ENCODE measurements around the gene NKX2-4.

The NKX2-4 gene

GRCh38 chr20:21393816-21394519, 3.4 kb downstream of the NKX2-4 start:
- no CpG with 5 or more reads among the region's 4 CpGs for WGBS (ENCODE audit: insufficient coverage)
- H3K4me1 ChIP-seq (ENCODE audit: control extremely low read depth in 1 of 4, control insufficient read depth in 4 of 4, insufficient read depth in 4 of 4, low read length in 3 of 4): peaks cover 0 to 21% (median 17%) of the 10 kb centered on the region in 4 experiments
- no peak overlapping the region for H3K27ac ChIP-seq (ENCODE audit: insufficient read depth in 1 of 2, low read depth in 1 of 2, low read length in 2 of 2, poor library complexity in 1 of 2, severe bottlenecking in 2 of 2)
- peaks cover 0 to 10% (median 3%) of the 10 kb centered on the region in 4 experiments for H3K36me3 ChIP-seq (ENCODE audit: control insufficient read depth in 4 of 4, insufficient read depth in 4 of 4, low read length in 3 of 4)
- H3K4me3 ChIP-seq (ENCODE audit: control insufficient read depth in 1 of 7, extremely low read depth in 1 of 7, insufficient read depth in 4 of 7, low read depth in 2 of 7, low read length in 6 of 7): no peak overlapping the region
- peaks cover 21 to 87% (median 52%) of the 10 kb centered on the region in 5 experiments for H3K27me3 ChIP-seq (replicated peaks in 2 of 5; ENCODE audit: control insufficient read depth in 4 of 5, insufficient read depth in 5 of 5, low read length in 4 of 5)
- CTCF ChIA-PET: interaction anchor here (0.8 to 1.8 kb wide), 4 partner anchors 69 to 158 kb away, joined by 3 to 4 read pairs (median 3); no protein-coding TSS in a partner anchor
- POLR2A ChIA-PET: no interaction called here
- no peaks in the 10 kb centered on the region for H3K9me3 ChIP-seq (ENCODE audit: control extremely low read depth in 1 of 5, control insufficient read depth in 4 of 5, insufficient read depth in 2 of 5, low read depth in 1 of 5, low read length in 4 of 5)
- peak in 2 of 3 donors; percentile 17 to 29 for DNase-seq

- ChIA-PET CTCF (interaction anchor here (1.0 to 1.8 kb wide), 2 partner anchors 115 to 117 kb away, joined by 3 to 4 read pairs; no protein-coding TSS in a partner anchor), POLR2A (no interaction called here)
- peak in 1 of 3 donors; percentile 22 for DNase-seq
- Histone ChIP-seq H3K27ac (ENCODE audit: insufficient read depth in 1 of 2, low read depth in 1 of 2, low read length in 2 of 2, poor library complexity in 1 of 2, severe bottlenecking in 2 of 2) (no peak overlapping the region), H3K36me3 (ENCODE audit: control insufficient read depth in 4 of 4, insufficient read depth in 4 of 4, low read length in 3 of 4) (peaks cover 0 to 16% (median 7%) of the 10 kb centered on the region in 4 experiments), H3K4me1 (ENCODE audit: control extremely low read depth in 1 of 4, control insufficient read depth in 4 of 4, insufficient read depth in 4 of 4, low read length in 3 of 4) (peaks cover 0 to 21% (median 17%) of the 10 kb centered on the region in 4 experiments), H3K9me3 (ENCODE audit: control extremely low read depth in 1 of 5, control insufficient read depth in 4 of 5, insufficient read depth in 2 of 5, low read depth in 1 of 5, low read length in 4 of 5) (no peaks in the 10 kb centered on the region), H3K4me3 (ENCODE audit: control insufficient read depth in 1 of 7, extremely low read depth in 1 of 7, insufficient read depth in 4 of 7, low read depth in 2 of 7, low read length in 6 of 7) (no peak overlapping the region), H3K27me3 (replicated peaks in 2 of 5; ENCODE audit: control insufficient read depth in 4 of 5, insufficient read depth in 5 of 5, low read length in 4 of 5) (peaks cover 19 to 80% (median 48%) of the 10 kb centered on the region in 5 experiments)
- WGBS (ENCODE audit: insufficient coverage): 37% methylated on average over 3 of the region's 4 CpGs
Observed at GRCh38 chr20:21393166-21393565, 4.2 kb downstream of the NKX2-4 start.

- H3K27me3 ChIP-seq (replicated peaks in 2 of 5; ENCODE audit: control insufficient read depth in 4 of 5, insufficient read depth in 5 of 5, low read length in 4 of 5): peaks cover 16 to 68% (median 41%) of the 10 kb centered on the region in 5 experiments
- CTCF ChIA-PET: no interaction called here
Observed at GRCh38 chr20:21391972-21392352, 5.4 kb downstream of the NKX2-4 start.

GRCh38 chr20:21391185-21391971, 5.9 kb downstream of the NKX2-4 start:
- Histone ChIP-seq H3K36me3 (ENCODE audit: control insufficient read depth in 4 of 4, insufficient read depth in 4 of 4, low read length in 3 of 4) (peaks cover 8 to 33% (median 19%) of the 10 kb centered on the region in 4 experiments), H3K4me1 (ENCODE audit: control extremely low read depth in 1 of 4, control insufficient read depth in 4 of 4, insufficient read depth in 4 of 4, low read length in 3 of 4) (peaks cover 0 to 14% (median 12%) of the 10 kb centered on the region in 4 experiments), H3K27me3 (replicated peaks in 2 of 5; ENCODE audit: control insufficient read depth in 4 of 5, insufficient read depth in 5 of 5, low read length in 4 of 5) (peaks cover 16 to 63% (median 41%) of the 10 kb centered on the region in 5 experiments), H3K9me3 (ENCODE audit: control extremely low read depth in 1 of 5, control insufficient read depth in 4 of 5, insufficient read depth in 2 of 5, low read depth in 1 of 5, low read length in 4 of 5) (no peaks in the 10 kb centered on the region), H3K27ac (ENCODE audit: insufficient read depth in 1 of 2, low read depth in 1 of 2, low read length in 2 of 2, poor library complexity in 1 of 2, severe bottlenecking in 2 of 2) (no peak overlapping the region), H3K4me3 (ENCODE audit: control insufficient read depth in 1 of 7, extremely low read depth in 1 of 7, insufficient read depth in 4 of 7, low read depth in 2 of 7, low read length in 6 of 7) (no peak overlapping the region)
- WGBS (ENCODE audit: insufficient coverage): 24% methylated on average over 59 of the region's 61 CpGs
- CTCF ChIA-PET: interaction anchor here (1.4 kb wide), 1 partner anchor 156 kb away, joined by 5 read pairs; no protein-coding TSS in a partner anchor
- peak in 2 of 3 donors; percentile 57 to 62 for DNase-seq
- POLR2A ChIA-PET: no interaction called here

More at GRCh38 chr20:21391972-21392352, 5.4 kb downstream of the NKX2-4 start:
- H3K27ac ChIP-seq (ENCODE audit: insufficient read depth in 1 of 2, low read depth in 1 of 2, low read length in 2 of 2, poor library complexity in 1 of 2, severe bottlenecking in 2 of 2): no peak overlapping the region
- POLR2A ChIA-PET: interaction anchor here (0.6 kb wide), 1 partner anchor 176 kb away, joined by 3 read pairs; no protein-coding TSS in a partner anchor
- H3K9me3 ChIP-seq (ENCODE audit: control extremely low read depth in 1 of 5, control insufficient read depth in 4 of 5, insufficient read depth in 2 of 5, low read depth in 1 of 5, low read length in 4 of 5): no peaks in the 10 kb centered on the region
- WGBS (ENCODE audit: insufficient coverage): 14% methylated on average over 4 of the region's 10 CpGs
- H3K4me3 ChIP-seq (ENCODE audit: control insufficient read depth in 1 of 7, extremely low read depth in 1 of 7, insufficient read depth in 4 of 7, low read depth in 2 of 7, low read length in 6 of 7): no peak overlapping the region
- peaks cover 0 to 19% (median 15%) of the 10 kb centered on the region in 4 experiments for H3K4me1 ChIP-seq (ENCODE audit: control extremely low read depth in 1 of 4, control insufficient read depth in 4 of 4, insufficient read depth in 4 of 4, low read length in 3 of 4)
- peaks cover 5 to 27% (median 14%) of the 10 kb centered on the region in 4 experiments for H3K36me3 ChIP-seq (ENCODE audit: control insufficient read depth in 4 of 4, insufficient read depth in 4 of 4, low read length in 3 of 4)
- DNase-seq: peak in 1 of 3 donors; percentile 26

GRCh38 chr20:21390768-21391167, 6.6 kb downstream of the NKX2-4 start:
- Histone ChIP-seq H3K27ac (ENCODE audit: insufficient read depth in 1 of 2, low read depth in 1 of 2, low read length in 2 of 2, poor library complexity in 1 of 2, severe bottlenecking in 2 of 2) (no peak overlapping the region), H3K9me3 (ENCODE audit: control extremely low read depth in 1 of 5, control insufficient read depth in 4 of 5, insufficient read depth in 2 of 5, low read depth in 1 of 5, low read length in 4 of 5) (no peaks in the 10 kb centered on the region), H3K27me3 (replicated peaks in 2 of 5; ENCODE audit: control insufficient read depth in 4 of 5, insufficient read depth in 5 of 5, low read length in 4 of 5) (peaks cover 12 to 57% (median 41%) of the 10 kb centered on the region in 5 experiments), H3K4me1 (ENCODE audit: control extremely low read depth in 1 of 4, control insufficient read depth in 4 of 4, insufficient read depth in 4 of 4, low read length in 3 of 4) (peaks cover 0 to 8% (median 6%) of the 10 kb centered on the region in 4 experiments), H3K4me3 (ENCODE audit: control insufficient read depth in 1 of 7, extremely low read depth in 1 of 7, insufficient read depth in 4 of 7, low read depth in 2 of 7, low read length in 6 of 7) (no peak overlapping the region), H3K36me3 (ENCODE audit: control insufficient read depth in 4 of 4, insufficient read depth in 4 of 4, low read length in 3 of 4) (peaks cover 8 to 39% (median 22%) of the 10 kb centered on the region in 4 experiments)
- DNase-seq: no peak
- POLR2A ChIA-PET: interaction anchor here (0.6 kb wide), 1 partner anchor 66 kb away, joined by 4 read pairs; no protein-coding TSS in a partner anchor
- WGBS (ENCODE audit: insufficient coverage): 94% methylated on average over 5 of the region's 7 CpGs
- CTCF ChIA-PET: interaction anchor here (1.4 kb wide), 1 partner anchor 155 kb away, joined by 5 read pairs; no protein-coding TSS in a partner anchor

- POLR2A ChIA-PET: no interaction called here
- no peaks in the 10 kb centered on the region for H3K9me3 ChIP-seq (ENCODE audit: control extremely low read depth in 1 of 5, control insufficient read depth in 4 of 5, insufficient read depth in 2 of 5, low read depth in 1 of 5, low read length in 4 of 5)
- H3K4me3 ChIP-seq (ENCODE audit: control insufficient read depth in 1 of 7, extremely low read depth in 1 of 7, insufficient read depth in 4 of 7, low read depth in 2 of 7, low read length in 6 of 7): no peak overlapping the region
- peaks cover 8 to 43% (median 30%) of the 10 kb centered on the region in 5 experiments for H3K27me3 ChIP-seq (replicated peaks in 2 of 5; ENCODE audit: control insufficient read depth in 4 of 5, insufficient read depth in 5 of 5, low read length in 4 of 5)
- no CpG with 5 or more reads among the region's 1 CpG for WGBS (ENCODE audit: insufficient coverage)
- no peak for DNase-seq
- H3K36me3 ChIP-seq (ENCODE audit: control insufficient read depth in 4 of 4, insufficient read depth in 4 of 4, low read length in 3 of 4): peaks cover 8 to 52% (median 27%) of the 10 kb centered on the region in 4 experiments
- CTCF ChIA-PET: no interaction called here
- no peak overlapping the region for H3K27ac ChIP-seq (ENCODE audit: insufficient read depth in 1 of 2, low read depth in 1 of 2, low read length in 2 of 2, poor library complexity in 1 of 2, severe bottlenecking in 2 of 2)
- H3K4me1 ChIP-seq (ENCODE audit: control extremely low read depth in 1 of 4, control insufficient read depth in 4 of 4, insufficient read depth in 4 of 4, low read length in 3 of 4): peaks cover 0 to 5% (median 4%) of the 10 kb centered on the region in 4 experiments
Observed at GRCh38 chr20:21389368-21389767, 8.0 kb downstream of the NKX2-4 start.

All from common myeloid progenitor, CD34-positive (primary cell).